LNCAP (cell line): ENCODE results near the gene SSR3.

Source experiments
- TF ChIP-seq, protein P1 (sequence below): fragments of 450-650 bp; IDR thresholded peaks from 2 replicates; pipeline ENCODE4 v1.5.1; 2017; ENCODE audit warnings: mild to moderate bottlenecking

The SSR3 gene

DNA sequence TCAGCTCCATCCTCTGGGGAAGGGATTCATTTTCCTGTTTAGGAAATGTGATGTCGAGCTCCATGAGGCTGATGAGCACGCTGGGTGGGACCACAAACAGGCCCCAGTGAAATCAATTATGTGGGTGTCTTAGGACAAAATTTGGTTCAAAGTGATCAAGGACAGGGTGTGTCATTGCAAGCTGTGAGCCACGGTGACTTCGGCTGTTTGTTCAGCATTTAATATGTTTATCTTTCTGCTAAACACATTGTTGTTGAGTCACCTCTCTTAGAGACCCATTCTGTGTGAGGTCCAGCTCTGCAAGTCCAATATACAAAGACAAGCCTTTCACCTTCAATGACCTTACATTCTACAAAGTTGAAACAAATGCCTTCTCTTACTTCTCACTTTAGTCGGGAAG is 41.3 kb downstream of the SSR3 start:
- TF ChIP-seq, protein P1, sequence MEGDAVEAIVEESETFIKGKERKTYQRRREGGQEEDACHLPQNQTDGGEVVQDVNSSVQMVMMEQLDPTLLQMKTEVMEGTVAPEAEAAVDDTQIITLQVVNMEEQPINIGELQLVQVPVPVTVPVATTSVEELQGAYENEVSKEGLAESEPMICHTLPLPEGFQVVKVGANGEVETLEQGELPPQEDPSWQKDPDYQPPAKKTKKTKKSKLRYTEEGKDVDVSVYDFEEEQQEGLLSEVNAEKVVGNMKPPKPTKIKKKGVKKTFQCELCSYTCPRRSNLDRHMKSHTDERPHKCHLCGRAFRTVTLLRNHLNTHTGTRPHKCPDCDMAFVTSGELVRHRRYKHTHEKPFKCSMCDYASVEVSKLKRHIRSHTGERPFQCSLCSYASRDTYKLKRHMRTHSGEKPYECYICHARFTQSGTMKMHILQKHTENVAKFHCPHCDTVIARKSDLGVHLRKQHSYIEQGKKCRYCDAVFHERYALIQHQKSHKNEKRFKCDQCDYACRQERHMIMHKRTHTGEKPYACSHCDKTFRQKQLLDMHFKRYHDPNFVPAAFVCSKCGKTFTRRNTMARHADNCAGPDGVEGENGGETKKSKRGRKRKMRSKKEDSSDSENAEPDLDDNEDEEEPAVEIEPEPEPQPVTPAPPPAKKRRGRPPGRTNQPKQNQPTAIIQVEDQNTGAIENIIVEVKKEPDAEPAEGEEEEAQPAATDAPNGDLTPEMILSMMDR = no peak

DNA sequence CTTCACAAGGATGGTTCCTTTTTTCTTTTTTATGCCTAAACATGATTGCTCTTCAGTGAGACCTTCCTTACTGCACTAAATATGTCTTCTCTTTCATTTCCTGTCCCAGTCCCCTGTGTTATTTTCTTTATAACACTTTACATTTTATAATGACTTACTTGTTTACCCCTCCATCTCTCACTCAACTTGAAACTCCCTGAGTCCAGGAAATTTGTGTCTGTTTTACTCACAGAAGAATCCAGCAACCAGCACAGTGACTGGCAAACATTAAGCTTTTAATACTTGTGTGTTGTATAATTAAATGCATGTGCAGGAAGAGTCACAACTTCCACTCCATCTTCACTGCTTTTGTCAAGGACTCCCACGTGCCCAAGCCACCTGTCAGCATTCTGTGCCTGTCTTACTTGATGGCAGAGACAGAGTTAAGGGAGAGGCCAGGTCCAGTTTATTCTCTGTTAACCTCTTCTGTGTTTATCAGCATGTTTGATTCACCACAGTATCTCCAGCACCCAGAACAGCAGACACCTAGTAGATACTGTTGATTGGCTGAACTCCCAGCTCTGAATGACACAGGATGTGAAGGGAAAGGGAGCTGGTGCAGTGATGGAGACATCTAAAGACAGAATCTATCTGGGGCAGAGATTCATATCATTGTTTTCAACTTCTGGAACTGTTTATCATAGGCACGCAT is 42.8 kb downstream of the SSR3 start:
- TF ChIP-seq, protein P1 = no peak

DNA sequence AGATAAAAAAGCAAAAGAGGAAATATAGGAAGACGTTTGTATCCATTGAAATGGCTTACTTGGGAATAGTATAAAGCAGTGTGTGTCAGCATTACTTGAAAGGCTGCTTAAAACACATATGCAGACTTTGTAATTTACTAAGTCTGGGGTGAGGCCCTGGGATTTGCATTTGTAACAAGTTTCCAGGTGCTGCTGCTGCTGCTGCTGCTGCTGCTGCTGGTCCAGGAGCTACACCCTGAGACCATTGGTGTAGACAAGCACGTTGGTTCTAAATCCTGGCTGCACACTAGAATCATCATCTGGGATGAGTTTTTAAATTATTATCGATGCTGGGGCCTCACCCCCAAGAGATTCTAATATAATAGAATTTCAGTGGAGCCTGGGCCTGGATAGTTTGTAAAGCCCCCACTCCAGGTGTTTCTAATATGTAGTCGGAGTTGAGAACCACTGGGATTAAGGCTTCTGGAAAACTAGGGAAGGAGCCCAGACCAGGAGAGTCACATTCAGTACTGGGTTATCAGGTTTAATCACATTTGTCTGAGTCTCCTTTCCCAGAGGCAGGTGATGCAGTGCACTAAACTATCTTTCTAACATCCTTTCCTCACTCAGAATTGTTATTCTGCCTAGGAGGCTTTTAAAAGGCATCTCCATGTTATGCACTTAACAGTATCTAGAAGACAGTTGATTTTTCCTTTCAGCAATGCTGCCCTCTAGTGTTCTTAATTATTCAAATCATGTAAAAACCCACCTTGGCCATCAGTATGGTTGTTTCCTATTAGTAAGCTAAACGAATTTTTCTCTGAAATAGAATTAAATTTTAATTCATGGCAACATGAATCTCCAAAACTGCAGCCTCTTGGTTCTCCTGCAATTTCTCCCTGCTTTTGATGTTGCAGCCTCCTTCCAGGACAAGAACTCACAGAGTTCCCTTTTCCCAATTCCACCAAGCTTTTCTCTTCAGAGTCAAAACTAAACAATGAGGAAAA is 45.4 kb downstream of the SSR3 start:
- TF ChIP-seq, protein P1 = peak; percentile 59

DNA sequence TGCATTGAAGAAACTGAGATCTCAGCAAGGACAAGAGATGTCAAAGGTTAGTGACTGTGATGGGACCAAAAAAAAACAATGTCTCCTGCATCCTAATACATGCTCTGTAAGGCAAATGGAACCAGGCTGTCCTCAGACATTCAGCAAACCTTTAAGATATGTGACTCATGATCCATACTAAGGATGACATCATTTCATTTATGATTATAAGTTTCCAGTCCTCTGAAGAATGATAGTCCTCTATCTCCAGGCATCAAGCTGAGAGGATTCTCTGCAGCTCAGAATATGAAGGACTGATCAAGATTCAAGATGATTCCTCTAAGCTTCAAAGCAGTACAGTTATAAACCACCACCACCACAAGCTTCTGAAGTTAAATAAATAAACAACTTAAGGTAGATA is 47.6 kb downstream of the SSR3 start:
- TF ChIP-seq, protein P1 = no peak

DNA sequence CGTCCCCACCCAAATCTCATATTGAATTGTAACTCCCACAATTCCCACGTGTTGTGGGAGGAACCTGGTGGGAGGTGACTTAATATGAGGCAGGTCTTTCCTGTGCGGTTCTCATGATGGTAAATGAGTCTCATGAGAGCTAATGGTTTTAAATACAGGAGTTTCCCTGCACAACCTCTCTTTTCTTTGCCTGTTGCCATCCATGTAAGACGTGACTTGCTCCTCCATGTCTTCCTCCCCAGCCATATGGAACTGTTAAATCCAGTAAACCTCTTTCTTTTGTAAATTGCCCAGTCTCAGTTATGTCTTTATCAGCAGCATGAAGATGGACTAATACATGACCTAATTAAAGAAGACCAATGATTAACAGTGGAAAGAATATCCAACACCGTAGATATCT is 56.6 kb downstream of the SSR3 start:
- TF ChIP-seq, protein P1 = no peak

DNA sequence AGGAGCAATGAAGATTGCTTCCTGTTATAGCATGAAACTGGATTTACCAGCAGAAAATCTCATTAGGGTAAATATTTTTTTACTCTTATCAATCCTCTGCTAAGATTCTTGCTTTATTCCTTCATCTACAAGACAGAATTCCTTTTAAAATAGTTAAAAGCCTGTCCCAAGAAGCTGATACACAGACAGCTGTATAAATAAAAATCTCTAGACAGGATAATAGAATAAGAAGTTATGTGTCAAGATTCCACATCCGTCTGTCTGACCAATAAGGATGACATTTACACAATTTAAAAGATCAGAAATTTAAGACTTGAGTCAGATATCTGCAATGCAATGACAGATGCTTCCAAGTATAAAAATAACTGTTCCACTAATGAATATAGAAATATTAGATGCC is 57.6 kb downstream of the SSR3 start:
- TF ChIP-seq, protein P1 = no peak

DNA sequence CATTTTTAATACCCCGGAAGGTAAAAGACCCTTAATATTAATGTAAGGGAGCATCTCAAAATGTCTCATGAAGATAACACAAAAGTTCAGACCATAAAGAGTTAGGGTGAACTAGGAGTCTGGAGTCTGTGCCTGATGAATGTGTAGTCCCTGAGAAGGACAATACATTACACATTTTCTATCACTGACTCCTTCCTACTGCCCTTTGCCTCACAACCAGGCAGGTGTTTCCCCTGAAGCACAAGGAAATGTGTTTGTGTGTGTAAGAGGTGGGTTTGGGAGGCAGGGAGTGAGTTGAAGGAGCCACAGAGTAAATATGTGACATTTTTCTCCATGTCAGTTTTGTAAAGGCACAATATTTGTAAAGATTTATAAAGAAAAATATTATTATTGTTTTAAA is 59.1 kb downstream of the SSR3 start:
- TF ChIP-seq, protein P1 = no peak
